PC-3 (cell line): ENCODE data around the gene CSMD2. TPM values are rescaled to one million over a fixed set of nuclear protein-coding genes. Genes with fewer than 3 reads are reported as not detected.

Experiments
- ATAC-seq: fragments of 200-7000 bp; cut with Tn5 transposase; 2 replicates; pipeline ENCODE4 v1.9.1; 2020; ENCODE audit warnings: mild to moderate bottlenecking, moderate library complexity
- BruUV-seq: library from RNA; stranded (reverse); fragments of 400-500 nt; replicated peaks from 2 replicates; lab custom pipeline; 2021; lab: Mats Ljungman, UMichigan
- CTCF ChIA-PET: fragments of 300-600 bp; sonication (Branson Sonifier 250); formaldehyde crosslinking; loops from one replicate; lab custom pipeline; 2022; ENCODE audit warnings: antibody characterized with exemption; lab: Charles Lee
- POLR2A ChIA-PET: fragments of 300-600 bp; sonication (Branson Sonifier 250); formaldehyde crosslinking; loops from one replicate; lab custom pipeline; 2022; ENCODE audit warnings: antibody characterized with exemption; ENCODE audit not compliant: unreplicated experiment; lab: Charles Lee
- DNase-seq: peaks from one replicate; pipeline ENCODE4 v3.0.0-alpha.2; 2015
- H2AFZ ChIP-seq: fragments of 300-600 bp; sonication (generic); 2 replicates; pipeline ENCODE4 v1.6.0; 2016; ENCODE audit warnings: antibody characterized with exemption, low read length
- H3F3A ChIP-seq: fragments of 300-600 bp; sonication (generic); one replicate; pipeline ENCODE4 v1.6.0; 2017; ENCODE audit warnings: antibody characterized with exemption, low read length, control low read depth, mild to moderate bottlenecking; ENCODE audit not compliant: unreplicated experiment
- H3K27ac ChIP-seq: fragments of 300-600 bp; sonication (generic); 2 replicates; pipeline ENCODE4 v1.5.1; 2016; ENCODE audit warnings: mild to moderate bottlenecking, low read length
- H3K27me3 ChIP-seq: fragments of 300-600 bp; sonication (generic); 2 replicates; pipeline ENCODE4 v1.6.1; 2016; ENCODE audit warnings: low read length, mixed read lengths
- H3K36me3 ChIP-seq: fragments of 300-600 bp; sonication (generic); 2 replicates; pipeline ENCODE4 v1.6.1; 2016; ENCODE audit warnings: low read depth, mixed run types, low read length, mixed read lengths
- H3K4me1 ChIP-seq: fragments of 300-600 bp; sonication (generic); 2 replicates; pipeline ENCODE4 v1.5.1; 2016; ENCODE audit warnings: low read length; ENCODE audit not compliant: insufficient read depth
- H3K4me2 ChIP-seq: fragments of 300-600 bp; sonication (generic); 2 replicates; pipeline ENCODE4 v1.6.0; 2016; ENCODE audit warnings: low read length
- H3K4me3 ChIP-seq: fragments of 300-600 bp; sonication (generic); 2 replicates; pipeline ENCODE4 v1.5.1; 2016; ENCODE audit warnings: mild to moderate bottlenecking, low read length, mixed read lengths
- H3K79me2 ChIP-seq: fragments of 300-600 bp; sonication (generic); 2 replicates; pipeline ENCODE4 v1.6.1; 2017; ENCODE audit warnings: low read length, mixed read lengths
- H3K9ac ChIP-seq: fragments of 300-600 bp; sonication (generic); 2 replicates; pipeline ENCODE4 v1.6.0; 2016; ENCODE audit warnings: mild to moderate bottlenecking, low read length
- H3K9me2 ChIP-seq: fragments of 300-600 bp; sonication (generic); replicated peaks from 2 replicates; pipeline ENCODE4 v1.6.1; 2016; ENCODE audit warnings: mixed run types, low read length, mixed read lengths
- H3K9me3 ChIP-seq: fragments of 300-600 bp; sonication (generic); 2 replicates; pipeline ENCODE4 v1.6.1; 2016; ENCODE audit warnings: low read length, mixed read lengths
- H4K20me1 ChIP-seq: fragments of 300-600 bp; sonication (generic); 2 replicates; pipeline ENCODE4 v1.6.1; 2016; ENCODE audit warnings: low read length, mixed read lengths
- EZH2 ChIP-seq: fragments of 300-600 bp; sonication (generic); IDR thresholded peaks from one replicate; pipeline ENCODE4 v1.6.1; 2017; ENCODE audit warnings: antibody characterized with exemption, mild to moderate bottlenecking, low read length; ENCODE audit not compliant: unreplicated experiment
- EZH2phosphoT487 ChIP-seq: fragments of 300-600 bp; sonication (generic); IDR thresholded peaks from 2 replicates; pipeline ENCODE4 v1.6.1; 2018; ENCODE audit warnings: mild to moderate bottlenecking, antibody characterized with exemption, low read length, borderline replicate concordance
- intact Hi-C: fragments of 100-400 bp; cut with micrococcal nuclease; formaldehyde crosslinking; loops from 2 replicates; pipeline ENCODE4 v1.9.0; 2023
- total RNA-seq: library from RNA; depleted of rRNA; stranded (reverse); fragments of >200 nt; gene quantifications from 2 replicates; pipeline ENCODE4 v1.2.3, GENCODE V29; 2014
- TF ChIP-seq, protein P1 (sequence below): fragments of 300-600 bp; sonication (generic); conservative IDR thresholded peaks from 2 replicates; pipeline ENCODE4 v1.5.1; 2017; ENCODE audit warnings: antibody characterized with exemption, low read depth, mild to moderate bottlenecking, low read length

Gene CSMD2
- total RNA-seq, 1 experiment from 2014 or later, result not detected

DNA sequence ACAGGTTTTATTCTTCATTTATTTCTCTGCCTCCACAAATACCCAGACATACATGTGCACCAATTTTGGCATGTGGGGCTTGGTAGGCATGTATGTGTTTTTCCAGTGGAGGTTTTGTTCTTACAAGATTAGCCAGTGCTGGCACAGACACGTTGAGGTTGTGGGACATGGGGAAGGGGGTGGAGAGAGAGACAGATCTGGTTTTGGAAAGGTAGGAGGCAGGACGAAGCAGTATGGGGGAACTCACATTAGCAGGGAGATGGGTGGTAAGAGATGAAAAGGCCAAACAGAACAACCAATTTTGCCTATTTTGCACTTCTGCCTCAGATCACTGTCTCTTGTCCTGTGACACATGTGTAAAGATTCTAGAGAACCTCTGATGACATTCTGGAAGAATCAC, 467.2 kb downstream of the CSMD2 start:
- Histone ChIP-seq H3K4me1 (no peaks in the 10 kb centered on the region), H3K4me2 (no peak overlapping the region), H3K9ac (no peak overlapping the region), H3K9me2 (no peaks in the 10 kb centered on the region), H3K79me2 (no peaks in the 10 kb centered on the region), H4K20me1 (no peaks in the 10 kb centered on the region), H3K27ac (no peak overlapping the region), H2AFZ (no peak overlapping the region), H3K9me3 (no peaks in the 10 kb centered on the region), H3K36me3 (no peaks in the 10 kb centered on the region), H3K4me3 (no peak overlapping the region), H3K27me3 (peaks cover 65% of the 10 kb centered on the region), H3F3A (no peaks in the 10 kb centered on the region)
- no peak for DNase-seq
- ChIA-PET POLR2A (no interaction called here), CTCF (no interaction called here)
- TF ChIP-seq EZH2, result no peak
- no peak for TF ChIP-seq EZH2phosphoT487
- TF ChIP-seq, protein P1, sequence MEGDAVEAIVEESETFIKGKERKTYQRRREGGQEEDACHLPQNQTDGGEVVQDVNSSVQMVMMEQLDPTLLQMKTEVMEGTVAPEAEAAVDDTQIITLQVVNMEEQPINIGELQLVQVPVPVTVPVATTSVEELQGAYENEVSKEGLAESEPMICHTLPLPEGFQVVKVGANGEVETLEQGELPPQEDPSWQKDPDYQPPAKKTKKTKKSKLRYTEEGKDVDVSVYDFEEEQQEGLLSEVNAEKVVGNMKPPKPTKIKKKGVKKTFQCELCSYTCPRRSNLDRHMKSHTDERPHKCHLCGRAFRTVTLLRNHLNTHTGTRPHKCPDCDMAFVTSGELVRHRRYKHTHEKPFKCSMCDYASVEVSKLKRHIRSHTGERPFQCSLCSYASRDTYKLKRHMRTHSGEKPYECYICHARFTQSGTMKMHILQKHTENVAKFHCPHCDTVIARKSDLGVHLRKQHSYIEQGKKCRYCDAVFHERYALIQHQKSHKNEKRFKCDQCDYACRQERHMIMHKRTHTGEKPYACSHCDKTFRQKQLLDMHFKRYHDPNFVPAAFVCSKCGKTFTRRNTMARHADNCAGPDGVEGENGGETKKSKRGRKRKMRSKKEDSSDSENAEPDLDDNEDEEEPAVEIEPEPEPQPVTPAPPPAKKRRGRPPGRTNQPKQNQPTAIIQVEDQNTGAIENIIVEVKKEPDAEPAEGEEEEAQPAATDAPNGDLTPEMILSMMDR, result no peak
- no TSS peak for BruUV-seq
- intact Hi-C loops, result no loop called here
- no peak for ATAC-seq

DNA sequence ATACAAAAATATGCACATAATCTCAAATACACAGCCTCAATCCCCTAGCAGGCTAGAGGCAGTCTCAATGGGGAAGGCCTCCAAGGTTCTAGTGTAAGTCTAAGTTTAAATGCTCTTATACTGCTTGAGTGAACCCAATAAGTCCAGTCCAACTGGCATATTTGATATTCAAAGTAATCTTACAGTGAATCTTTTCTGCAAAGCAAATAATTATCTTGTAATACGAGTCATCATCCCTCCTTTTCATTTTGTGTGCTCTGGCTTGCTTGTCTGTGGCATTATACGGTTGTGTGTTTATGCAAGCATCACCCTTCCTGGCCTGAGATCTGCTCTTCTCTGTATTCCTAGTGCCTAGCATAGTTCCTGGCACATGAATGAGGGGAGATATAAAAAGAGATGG, 468.1 kb downstream of the CSMD2 start:
- DNase-seq, result no peak
- peaks cover 74% of the 10 kb centered on the region for H3K27me3 ChIP-seq
- no peak overlapping the region for H3K9ac ChIP-seq
- no peaks in the 10 kb centered on the region for H4K20me1 ChIP-seq
- H3F3A ChIP-seq, result no peaks in the 10 kb centered on the region
- no peaks in the 10 kb centered on the region for H3K4me1 ChIP-seq
- TF ChIP-seq EZH2, result no peak
- TF ChIP-seq, protein P1, result no peak
- TF ChIP-seq EZH2phosphoT487, result no peak
- H3K4me3 ChIP-seq, result no peak overlapping the region
- no peak for ATAC-seq
- H3K36me3 ChIP-seq, result no peaks in the 10 kb centered on the region
- H2AFZ ChIP-seq, result no peak overlapping the region
- no peaks in the 10 kb centered on the region for H3K79me2 ChIP-seq
- CTCF ChIA-PET, result no interaction called here
- no peaks in the 10 kb centered on the region for H3K9me3 ChIP-seq
- no TSS peak for BruUV-seq
- no peaks in the 10 kb centered on the region for H3K9me2 ChIP-seq
- intact Hi-C loops, result no loop called here
- H3K4me2 ChIP-seq, result no peak overlapping the region
- POLR2A ChIA-PET, result no interaction called here
- H3K27ac ChIP-seq, result no peak overlapping the region

DNA sequence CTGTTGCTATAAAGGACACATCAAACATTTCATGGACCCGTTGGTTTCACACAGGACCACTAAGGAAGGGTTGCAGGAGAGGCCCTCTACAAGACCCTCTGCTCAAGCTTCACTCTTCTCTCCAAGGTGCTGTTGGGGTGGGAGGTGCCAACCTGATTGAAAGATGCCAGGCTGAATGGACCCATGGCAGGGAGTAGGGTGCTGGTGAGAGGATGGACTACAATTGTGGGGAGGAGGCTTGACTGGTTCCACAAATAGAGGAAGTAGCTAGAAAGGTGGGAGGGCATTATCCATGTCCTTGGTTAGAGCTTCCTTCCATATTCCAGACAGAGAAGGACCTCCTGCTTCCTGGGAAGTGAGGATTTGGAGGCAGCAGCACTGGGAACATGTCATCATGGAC, 468.7 kb downstream of the CSMD2 start:
- Histone ChIP-seq H3K4me3 (no peak overlapping the region), H3K27ac (no peak overlapping the region), H3K4me1 (no peaks in the 10 kb centered on the region), H3F3A (no peaks in the 10 kb centered on the region), H3K79me2 (no peaks in the 10 kb centered on the region), H2AFZ (no peak overlapping the region), H3K4me2 (no peak overlapping the region), H3K9me3 (no peaks in the 10 kb centered on the region), H3K27me3 (peaks cover 74% of the 10 kb centered on the region), H3K36me3 (no peaks in the 10 kb centered on the region), H3K9ac (no peak overlapping the region), H3K9me2 (no peaks in the 10 kb centered on the region), H4K20me1 (no peaks in the 10 kb centered on the region)
- intact Hi-C loops, result no loop called here
- ATAC-seq (no peak), DNase-seq (no peak)
- ChIA-PET POLR2A (no interaction called here), CTCF (no interaction called here)
- BruUV-seq, result no TSS peak
- TF ChIP-seq EZH2phosphoT487, result no peak
